Neural progenitor cell (in vitro differentiated cells): Measurements from ENCODE around the gene FBRS. TPM values are rescaled to one million over a fixed set of nuclear protein-coding genes. Genes with fewer than 3 reads are reported as not detected.

Experiments used
- DNase-seq: peaks from one replicate; pipeline ENCODE4 v3.0.0-alpha.2; 2016; ENCODE audit warnings: low spot score
- H2AFZ ChIP-seq: fragments of 200-600 bp; sonication (generic); replicated peaks from 2 replicates; pipeline ENCODE4 v1.6.1; 2016; ENCODE audit warnings: antibody characterized with exemption
- H3F3A ChIP-seq: fragments of 200-600 bp; sonication (generic); 2 replicates; pipeline ENCODE4 v1.6.1; 2016; ENCODE audit warnings: antibody characterized with exemption, low read depth
- H3K27ac ChIP-seq: fragments of 200-600 bp; sonication (generic); 2 replicates; pipeline ENCODE4 v1.5.1; 2016; ENCODE audit warnings: mild to moderate bottlenecking
- H3K27me3 ChIP-seq: fragments of 200-600 bp; sonication (generic); 2 replicates; pipeline ENCODE4 v1.6.1; 2016; ENCODE audit warnings: mild to moderate bottlenecking, moderate library complexity
- H3K36me3 ChIP-seq: fragments of 200-600 bp; sonication (generic); 2 replicates; pipeline ENCODE4 v1.5.1; 2016
- H3K4me1 ChIP-seq: fragments of 200-600 bp; sonication (generic); 2 replicates; pipeline ENCODE4 v1.6.1; 2016; ENCODE audit warnings: mixed run types
- H3K4me2 ChIP-seq: fragments of 200-600 bp; sonication (generic); 2 replicates; pipeline ENCODE4 v1.6.1; 2016
- H3K4me3 ChIP-seq: fragments of 200-600 bp; sonication (generic); 2 replicates; pipeline ENCODE4 v1.5.1; 2016
- H3K79me2 ChIP-seq: fragments of 200-600 bp; sonication (generic); 2 replicates; pipeline ENCODE4 v1.6.1; 2016; ENCODE audit warnings: low read depth
- H3K9ac ChIP-seq: fragments of 200-600 bp; sonication (generic); 2 replicates; pipeline ENCODE4 v1.6.1; 2016
- H3K9me3 ChIP-seq: fragments of 200-600 bp; sonication (generic); 2 replicates; pipeline ENCODE4 v1.5.1; 2016; ENCODE audit warnings: low read depth
- H4K20me1 ChIP-seq: fragments of 200-600 bp; sonication (generic); 2 replicates; pipeline ENCODE4 v1.6.1; 2016; ENCODE audit warnings: low read depth
- H3K27ac Mint-ChIP-seq: 3 replicates; pipeline ENCODE4 v1.8.0; 2021; ENCODE audit warnings: mixed read lengths
- H3K27me3 Mint-ChIP-seq: 2 replicates; pipeline ENCODE4 v1.8.0; 2022; ENCODE audit warnings: low read depth, mild to moderate bottlenecking, inconsistent platforms, moderate library complexity, mixed read lengths; ENCODE audit not compliant: insufficient read depth
- H3K36me3 Mint-ChIP-seq: 3 replicates; pipeline ENCODE4 v1.8.0; 2021; ENCODE audit warnings: mixed read lengths
- H3K4me1 Mint-ChIP-seq: 3 replicates; pipeline ENCODE4 v1.8.0; 2021; ENCODE audit warnings: mixed read lengths
- H3K4me3 Mint-ChIP-seq: 3 replicates; pipeline ENCODE4 v1.8.0; 2021; ENCODE audit warnings: mild to moderate bottlenecking, moderate library complexity, mixed read lengths
- H3K9me3 Mint-ChIP-seq: 3 replicates; pipeline ENCODE4 v1.8.0; 2020; ENCODE audit warnings: mixed read lengths
- CTCF ChIP-seq: fragments of 200-600 bp; sonication (generic); IDR thresholded peaks from 2 replicates; pipeline ENCODE4 v1.5.1; 2017; ENCODE audit warnings: antibody characterized with exemption, mild to moderate bottlenecking
- EZH2 ChIP-seq: fragments of 200-600 bp; sonication (generic); IDR thresholded peaks from 2 replicates; pipeline ENCODE4 v1.6.1; 2017; ENCODE audit warnings: antibody characterized with exemption, mild to moderate bottlenecking, moderate library complexity
- EZH2phosphoT487 ChIP-seq: fragments of 200-600 bp; sonication (generic); IDR thresholded peaks from 2 replicates; pipeline ENCODE4 v1.6.1; 2017; ENCODE audit warnings: antibody characterized with exemption
- total RNA-seq: library from RNA; depleted of rRNA; stranded (reverse); fragments of >200 nt; gene quantifications from 2 replicates; pipeline ENCODE4 v1.2.3, GENCODE V29; 2015; ENCODE audit warnings: low replicate concordance

FBRS gene
- total RNA-seq, 1 donor from 2014 or later: 3.6 TPM

GRCh38 chr16:30654856-30655255, 3.4 kb upstream of the FBRS start:
- no peaks in the 10 kb centered on the region for H3K36me3 ChIP-seq
- Mint-ChIP-seq H3K4me1 (peaks cover 35% of the 10 kb centered on the region), H3K9me3 (no peaks in the 10 kb centered on the region), H3K4me3 (peak overlapping the region; percentile 30), H3K27me3 (peaks cover 7% of the 10 kb centered on the region), H3K36me3 (peaks cover 13% of the 10 kb centered on the region), H3K27ac (no peak overlapping the region)
- peaks cover 39% of the 10 kb centered on the region for H3F3A ChIP-seq
- no peaks in the 10 kb centered on the region for H3K27me3 ChIP-seq
- TF ChIP-seq CTCF: no peak
- no peak for TF ChIP-seq EZH2
- TF ChIP-seq EZH2phosphoT487: no peak
- H3K4me1 ChIP-seq: peaks cover 8% of the 10 kb centered on the region
- H3K4me2 ChIP-seq: no peak overlapping the region
- peaks cover 3% of the 10 kb centered on the region for H4K20me1 ChIP-seq
- H3K79me2 ChIP-seq: peaks cover 14% of the 10 kb centered on the region
- H3K4me3 ChIP-seq: no peak overlapping the region
- H3K9ac ChIP-seq: no peak overlapping the region
- DNase-seq: no peak
- no peak overlapping the region for H3K27ac ChIP-seq
- no peaks in the 10 kb centered on the region for H3K9me3 ChIP-seq
- no peak overlapping the region for H2AFZ ChIP-seq

- Histone ChIP-seq H3F3A (peaks cover 36% of the 10 kb centered on the region), H3K36me3 (no peaks in the 10 kb centered on the region)
- H3K27ac Mint-ChIP-seq: no peak overlapping the region
Measured at GRCh38 chr16:30655815-30656347, 2.4 kb upstream of the FBRS start.

GRCh38 chr16:30656388-30656787, 1.8 kb upstream of the FBRS start:
- peaks cover 16% of the 10 kb centered on the region for H3K4me1 ChIP-seq
- peak overlapping the region; percentile 60 for H3K4me3 Mint-ChIP-seq
- no peak overlapping the region for H3K27ac ChIP-seq
- H3K27me3 ChIP-seq: no peaks in the 10 kb centered on the region
- H3K79me2 ChIP-seq: peaks cover 29% of the 10 kb centered on the region
- H3K9ac ChIP-seq: no peak overlapping the region
- H3K4me2 ChIP-seq: no peak overlapping the region
- H3K27ac Mint-ChIP-seq: no peak overlapping the region
- H3K36me3 ChIP-seq: no peaks in the 10 kb centered on the region
- peaks cover 31% of the 10 kb centered on the region for H3F3A ChIP-seq
- no peaks in the 10 kb centered on the region for H3K9me3 ChIP-seq
- no peaks in the 10 kb centered on the region for H3K9me3 Mint-ChIP-seq
- no peak overlapping the region for H2AFZ ChIP-seq
- no peak for DNase-seq
- H3K4me1 Mint-ChIP-seq: peaks cover 40% of the 10 kb centered on the region
- peaks cover 2% of the 10 kb centered on the region for H3K27me3 Mint-ChIP-seq
- H3K36me3 Mint-ChIP-seq: peaks cover 21% of the 10 kb centered on the region
- no peak overlapping the region for H3K4me3 ChIP-seq
- TF ChIP-seq CTCF: no peak
- TF ChIP-seq EZH2: no peak
- no peak for TF ChIP-seq EZH2phosphoT487
- peaks cover 19% of the 10 kb centered on the region for H4K20me1 ChIP-seq

More at GRCh38 chr16:30655815-30656347, 2.4 kb upstream of the FBRS start:
- H3K9me3 Mint-ChIP-seq: no peaks in the 10 kb centered on the region
- TF ChIP-seq CTCF: no peak
- TF ChIP-seq EZH2phosphoT487: no peak
- TF ChIP-seq EZH2: no peak
- Histone ChIP-seq H3K9ac (no peak overlapping the region), H3K27ac (no peak overlapping the region), H3K4me3 (no peak overlapping the region), H3K4me1 (peaks cover 16% of the 10 kb centered on the region), H3K79me2 (peaks cover 24% of the 10 kb centered on the region), H3K4me2 (no peak overlapping the region), H4K20me1 (peaks cover 14% of the 10 kb centered on the region), H3K27me3 (no peaks in the 10 kb centered on the region), H2AFZ (no peak overlapping the region), H3K9me3 (no peaks in the 10 kb centered on the region)
- H3K27me3 Mint-ChIP-seq: peaks cover 2% of the 10 kb centered on the region
- DNase-seq: no peak
- H3K4me1 Mint-ChIP-seq: peaks cover 36% of the 10 kb centered on the region
- peak overlapping the region; percentile 60 for H3K4me3 Mint-ChIP-seq
- H3K36me3 Mint-ChIP-seq: peaks cover 18% of the 10 kb centered on the region
